Esophagus muscularis mucosa (tissue), 4 donors: ENCODE data around the gene JARID2. TPM values are rescaled to one million over a fixed set of nuclear protein-coding genes. Genes with fewer than 3 reads are reported as not detected.

Experiments
- DNase-seq: peaks from one replicate; pipeline ENCODE4 v3.0.0-alpha.2; 2017; ENCODE audit errors: extremely low spot score
- H3K27ac ChIP-seq, 4 donors: fragments of 200-600 bp; sonication (generic); replicated peaks in 1 of 4; 1 replicate in 3 of 4; 2 replicates in 1 of 4; pipeline ENCODE4 v1.5.1; 2016 to 2019; ENCODE audit warnings: mild to moderate bottlenecking in 1 of 4
- H3K27me3 ChIP-seq, 4 donors: fragments of 200-600 bp; sonication (generic); one replicate each; pipeline versions ENCODE4 v1.5.1 to v1.6.0; 2016 to 2019
- H3K36me3 ChIP-seq, 4 donors: fragments of 200-600 bp; sonication (generic); one replicate each; pipeline ENCODE4 v1.5.1; 2016 to 2019
- H3K4me1 ChIP-seq, 4 donors: fragments of 200-600 bp; sonication (generic); one replicate each; pipeline ENCODE4 v1.5.1; 2016 to 2019
- H3K4me3 ChIP-seq, 4 donors: fragments of 200-600 bp; sonication (generic); 1 replicate in 2 of 4; 2 replicates in 2 of 4; pipeline ENCODE4 v1.5.1; 2016 to 2019; ENCODE audit warnings: mild to moderate bottlenecking in 4 of 4, moderate library complexity in 1 of 4
- H3K9me3 ChIP-seq, 4 donors: fragments of 200-600 bp; sonication (generic); 1 replicate in 3 of 4; 2 replicates in 1 of 4; pipeline ENCODE4 v1.5.1; 2016 to 2019
- CTCF ChIP-seq, 3 experiments: fragments of 200-600 bp in 2 of 3; fragments of 450-650 bp in 1 of 3; sonication (generic) in 2 of 3; IDR thresholded peaks; one replicate each; pipeline ENCODE4 v1.5.1; 2017 to 2019; ENCODE audit warnings: antibody characterized with exemption in 3 of 3, mild to moderate bottlenecking in 2 of 3, moderate library complexity in 1 of 3
- EP300 ChIP-seq: sonication (generic); formaldehyde crosslinking; IDR thresholded peaks from one replicate; pipeline ENCODE4 v1.6.1; 2017; ENCODE audit warnings: antibody characterized with exemption
- POLR2A ChIP-seq: fragments of 450-650 bp; IDR thresholded peaks from one replicate; pipeline ENCODE4 v1.6.1; 2017; ENCODE audit warnings: antibody characterized with exemption, moderate library complexity, mild to moderate bottlenecking, low read depth
- POLR2AphosphoS5 ChIP-seq, 2 donors: sonication (generic); formaldehyde crosslinking; IDR thresholded peaks; one replicate each; pipeline ENCODE4 v1.6.1; 2017; ENCODE audit warnings: antibody characterized with exemption in 2 of 2
- WGBS: methylation state at CpG from one replicate; pipeline ENCODE4 v1.1.5; 2018; 5-methylcytosine and 5-hydroxymethylcytosine counted together
- intact Hi-C: fragments of 100-400 bp; cut with DNase I; formaldehyde crosslinking; loops from one replicate; pipeline ENCODE4 v1.15.1; 2023
- total RNA-seq, 4 donors: library from RNA; depleted of rRNA; stranded (reverse); fragments of >200 nt; gene quantifications; one replicate each; pipeline versions ENCODE4 v1.1.0 to v1.2.1, GENCODE V29; 2016

Gene JARID2
- total RNA-seq, 4 donors from 2014 or later = 5.8 to 10.4 (median 8.1) TPM

GRCh38 chr6:15435468-15435867, 189.6 kb downstream of the JARID2 start:
- DNase-seq = no peak
- Histone ChIP-seq H3K27me3 (no peaks in the 10 kb centered on the region), H3K4me3 (no peak overlapping the region), H3K27ac (no peak overlapping the region), H3K4me1 (peaks cover 43 to 61% (median 54%) of the 10 kb centered on the region in 4 donors), H3K9me3 (peaks cover 0 to 7% (median 0%) of the 10 kb centered on the region in 4 donors), H3K36me3 (no peaks in the 10 kb centered on the region)
- intact Hi-C loops = no loop called here
- 91% methylated on average over 1 of the region's 1 CpG for WGBS
- TF ChIP-seq EP300 (no peak), CTCF (IDR thresholded peaks at IDR 0.05) (no peak), POLR2AphosphoS5 (IDR thresholded peaks at IDR 0.05) (no peak), POLR2A (no peak)

GRCh38 chr6:15436451-15436850, 190.6 kb downstream of the JARID2 start:
- Histone ChIP-seq H3K27ac (no peak overlapping the region), H3K36me3 (no peaks in the 10 kb centered on the region), H3K9me3 (peaks cover 0 to 7% (median 0%) of the 10 kb centered on the region in 4 donors), H3K4me1 (peaks cover 42 to 59% (median 51%) of the 10 kb centered on the region in 4 donors), H3K4me3 (no peak overlapping the region), H3K27me3 (no peaks in the 10 kb centered on the region)
- no peak for DNase-seq
- WGBS = 88% methylated on average over 3 of the region's 3 CpGs
- intact Hi-C loops = no loop called here
- no peak for TF ChIP-seq POLR2AphosphoS5 (IDR thresholded peaks at IDR 0.05)
- TF ChIP-seq EP300 = no peak
- TF ChIP-seq POLR2A = no peak
- TF ChIP-seq CTCF (IDR thresholded peaks at IDR 0.05) = no peak

- no peak for TF ChIP-seq EP300
- no peak for TF ChIP-seq POLR2AphosphoS5 (IDR thresholded peaks at IDR 0.05)
- TF ChIP-seq CTCF (IDR thresholded peaks at IDR 0.05) = no peak
- no peak for TF ChIP-seq POLR2A
- Histone ChIP-seq H3K4me1 (peaks cover 42 to 60% (median 48%) of the 10 kb centered on the region in 4 donors), H3K9me3 (peaks cover 0 to 7% (median 0%) of the 10 kb centered on the region in 4 donors), H3K4me3 (no peak overlapping the region), H3K27me3 (no peaks in the 10 kb centered on the region), H3K27ac (no peak overlapping the region), H3K36me3 (no peaks in the 10 kb centered on the region)
- WGBS = 80% methylated on average over 3 of the region's 3 CpGs
- no peak for DNase-seq
- intact Hi-C loops = no loop called here
These were observed 191.3 kb downstream of the JARID2 start for GRCh38 chr6:15437090-15437635.

GRCh38 chr6:15439410-15440025, 193.6 kb downstream of the JARID2 start:
- no peak overlapping the region for H3K27ac ChIP-seq
- intact Hi-C loops = loop anchor here (5.0 kb wide), 2 partner anchors 53 to 192 kb away; partner anchors contain the start of gene JARID2
- TF ChIP-seq CTCF (IDR thresholded peaks at IDR 0.05) (no peak), POLR2A (no peak), EP300 (no peak), POLR2AphosphoS5 (IDR thresholded peaks at IDR 0.05) (no peak)
- H3K9me3 ChIP-seq = peaks cover 0 to 7% (median 0%) of the 10 kb centered on the region in 4 donors
- peaks cover 43 to 61% (median 55%) of the 10 kb centered on the region in 4 donors for H3K4me1 ChIP-seq
- 80% methylated on average over 3 of the region's 3 CpGs for WGBS
- no peaks in the 10 kb centered on the region for H3K36me3 ChIP-seq
- no peaks in the 10 kb centered on the region for H3K27me3 ChIP-seq
- H3K4me3 ChIP-seq = no peak overlapping the region
- DNase-seq = no peak
